Activated T-helper 17 cell treated with anti-CD3 and anti-CD28 coated beads, Interleukin-2, amount 50 U/mL, for 72 hours (primary cell): ENCODE data around the gene PACS1. TPM values are rescaled to one million over a fixed set of nuclear protein-coding genes. Genes with fewer than 3 reads are reported as not detected.
"Not testable (repeated sequence)": the region's sequence is repeated elsewhere in the genome, so short reads cannot be mapped to it uniquely, and the experiment has no call there.

Experiments
- ATAC-seq: fragments of 150-1000 bp; cut with Tn5 transposase; replicated peaks from 2 replicates; pipeline ENCODE4 v1.10.0; 2021; ENCODE audit warnings: mild to moderate bottlenecking, moderate library complexity
- H3K27ac Mint-ChIP-seq: one replicate; pipeline ENCODE4 v1.8.0; 2022; ENCODE audit warnings: mixed read lengths
- H3K27me3 Mint-ChIP-seq: one replicate; pipeline ENCODE4 v1.8.0; 2022; ENCODE audit warnings: mixed read lengths
- H3K36me3 Mint-ChIP-seq: one replicate; pipeline ENCODE4 v1.8.0; 2022; ENCODE audit warnings: low read depth, mild to moderate bottlenecking, mixed read lengths
- H3K4me1 Mint-ChIP-seq: one replicate; pipeline ENCODE4 v1.8.0; 2022; ENCODE audit warnings: mixed read lengths
- H3K4me3 Mint-ChIP-seq: one replicate; pipeline ENCODE4 v1.8.0; 2022; ENCODE audit warnings: mild to moderate bottlenecking, mixed read lengths
- H3K9me3 Mint-ChIP-seq: one replicate; pipeline ENCODE4 v1.8.0; 2022; ENCODE audit warnings: mixed read lengths
- total RNA-seq, 2 donors: library from RNA; stranded (reverse); gene quantifications; one replicate each; pipeline ENCODE4 v1.2.3, GENCODE V29; 2022

The PACS1 gene
- 100 to 1,000 TPM in 1 of 2 donors, 10 to 100 TPM in 1; 84.5 to 105 TPM for total RNA-seq

GRCh38 chr11:66069715-66070603 is at the start of gene PACS1:
PACS1 (plus strand) TSS chr11:66070272; CDS start chr11:66070487, 215 bp downstream.
- no peaks in the 10 kb centered on the region for H3K9me3 Mint-ChIP-seq
- peaks cover 90% of the 10 kb centered on the region for H3K36me3 Mint-ChIP-seq
- ATAC-seq = peak; percentile 61
- H3K4me3 Mint-ChIP-seq = peak within 1 kb of the TSS; percentile 99
- H3K27ac Mint-ChIP-seq = peak within 1 kb of the TSS; percentile 98
- no peaks in the 10 kb centered on the region for H3K27me3 Mint-ChIP-seq
- peaks cover 53% of the 10 kb centered on the region for H3K4me1 Mint-ChIP-seq

- peaks cover 5% of the 10 kb centered on the region for H3K27me3 Mint-ChIP-seq
- ATAC-seq = peak; percentile 81
- peak overlapping the region; percentile 20 for H3K4me3 Mint-ChIP-seq
- peak overlapping the region; percentile 36 for H3K27ac Mint-ChIP-seq
- H3K9me3 Mint-ChIP-seq = no peaks in the 10 kb centered on the region
- peaks cover 4% of the 10 kb centered on the region for H3K4me1 Mint-ChIP-seq
- no peaks in the 10 kb centered on the region for H3K36me3 Mint-ChIP-seq
These were observed 49.3 kb upstream of the PACS1 start for GRCh38 chr11:66020618-66021357.

- H3K27ac Mint-ChIP-seq = peak overlapping the region; percentile 74
These were observed 47.5 kb upstream of the PACS1 start for GRCh38 chr11:66022401-66023185.

GRCh38 chr11:66023186-66023440 is 47.0 kb upstream of the PACS1 start:
- not testable (repeated sequence) for ATAC-seq, H3K9me3 Mint-ChIP-seq, H3K27me3 Mint-ChIP-seq, H3K27ac Mint-ChIP-seq, H3K4me1 Mint-ChIP-seq, H3K4me3 Mint-ChIP-seq, H3K36me3 Mint-ChIP-seq

More at GRCh38 chr11:66022401-66023185, 47.5 kb upstream of the PACS1 start:
- Mint-ChIP-seq H3K36me3 (no peaks in the 10 kb centered on the region), H3K4me3 (peak overlapping the region; percentile 59), H3K27me3 (peaks cover 5% of the 10 kb centered on the region), H3K9me3 (no peaks in the 10 kb centered on the region), H3K4me1 (peaks cover 4% of the 10 kb centered on the region)
- ATAC-seq = peak; percentile 85

GRCh38 chr11:66026017-66026529 is 44.0 kb upstream of the PACS1 start, which contains the start of gene CATSPER1:
CATSPER1 (minus strand) TSS chr11:66026479; CDS start chr11:66026379, 100 bp downstream.
- Mint-ChIP-seq H3K36me3 (no peaks in the 10 kb centered on the region), H3K4me1 (peaks cover 4% of the 10 kb centered on the region), H3K27me3 (peaks cover 5% of the 10 kb centered on the region), H3K9me3 (no peaks in the 10 kb centered on the region), H3K27ac (peak within 1 kb of the TSS; percentile 34), H3K4me3 (no peak within 1 kb of the TSS)
- no peak for ATAC-seq

GRCh38 chr11:66032957-66033735 is 36.9 kb upstream of the PACS1 start:
- Mint-ChIP-seq H3K36me3 (no peaks in the 10 kb centered on the region), H3K27ac (no peak overlapping the region), H3K4me3 (no peak overlapping the region), H3K4me1 (no peaks in the 10 kb centered on the region), H3K9me3 (no peaks in the 10 kb centered on the region), H3K27me3 (peaks cover 3% of the 10 kb centered on the region)
- no peak for ATAC-seq

GRCh38 chr11:66035653-66036333 is 34.3 kb upstream of the PACS1 start:
- Mint-ChIP-seq H3K36me3 (no peaks in the 10 kb centered on the region), H3K27me3 (peaks cover 7% of the 10 kb centered on the region), H3K4me3 (no peak overlapping the region), H3K27ac (no peak overlapping the region), H3K4me1 (no peaks in the 10 kb centered on the region), H3K9me3 (no peaks in the 10 kb centered on the region)
- no peak for ATAC-seq

GRCh38 chr11:66036334-66036710 is 33.8 kb upstream of the PACS1 start:
- H3K27me3 Mint-ChIP-seq = peaks cover 7% of the 10 kb centered on the region
- H3K9me3 Mint-ChIP-seq = no peaks in the 10 kb centered on the region
- H3K4me1 Mint-ChIP-seq = no peaks in the 10 kb centered on the region
- no peak for ATAC-seq
- H3K36me3 Mint-ChIP-seq = no peaks in the 10 kb centered on the region
- no peak overlapping the region for H3K4me3 Mint-ChIP-seq
- no peak overlapping the region for H3K27ac Mint-ChIP-seq

- Mint-ChIP-seq H3K4me1 (no peaks in the 10 kb centered on the region), H3K27ac (no peak overlapping the region), H3K4me3 (no peak overlapping the region), H3K36me3 (no peaks in the 10 kb centered on the region), H3K9me3 (no peaks in the 10 kb centered on the region), H3K27me3 (peaks cover 7% of the 10 kb centered on the region)
- no peak for ATAC-seq
These were observed 32.7 kb upstream of the PACS1 start for GRCh38 chr11:66037327-66037726.

GRCh38 chr11:66039765-66040164 is 30.3 kb upstream of the PACS1 start:
- Mint-ChIP-seq H3K4me3 (no peak overlapping the region), H3K27ac (no peak overlapping the region), H3K27me3 (peaks cover 4% of the 10 kb centered on the region), H3K4me1 (peaks cover 4% of the 10 kb centered on the region), H3K9me3 (no peaks in the 10 kb centered on the region), H3K36me3 (no peaks in the 10 kb centered on the region)
- no peak for ATAC-seq

- Mint-ChIP-seq H3K27ac (no peak overlapping the region), H3K9me3 (no peaks in the 10 kb centered on the region), H3K27me3 (peaks cover 3% of the 10 kb centered on the region), H3K4me1 (peaks cover 7% of the 10 kb centered on the region), H3K4me3 (no peak overlapping the region), H3K36me3 (no peaks in the 10 kb centered on the region)
- no peak for ATAC-seq
These were observed 27.7 kb upstream of the PACS1 start for GRCh38 chr11:66042227-66042995.

- peaks cover 3% of the 10 kb centered on the region for H3K27me3 Mint-ChIP-seq
- H3K4me1 Mint-ChIP-seq = peaks cover 7% of the 10 kb centered on the region
- H3K9me3 Mint-ChIP-seq = no peaks in the 10 kb centered on the region
- no peaks in the 10 kb centered on the region for H3K36me3 Mint-ChIP-seq
- H3K27ac Mint-ChIP-seq = no peak overlapping the region
- no peak for ATAC-seq
- no peak overlapping the region for H3K4me3 Mint-ChIP-seq
These were observed 26.8 kb upstream of the PACS1 start for GRCh38 chr11:66042996-66043906.
